Smooth muscle cell (in vitro differentiated cells): ENCODE results near the gene ALDH3B1. TPM values are rescaled to one million over a fixed set of nuclear protein-coding genes. Genes with fewer than 3 reads are reported as not detected.

Experiments used
- DNase-seq: peaks from one replicate; lab custom pipeline; 2025; ENCODE audit not compliant: unreplicated experiment; lab: John Stamatoyannopoulos, UW
- H2AFZ ChIP-seq: fragments of 200-600 bp; sonication (generic); 2 replicates; pipeline ENCODE4 v1.6.0; 2016; ENCODE audit warnings: antibody characterized with exemption, low read depth, mild to moderate bottlenecking
- H3F3A ChIP-seq: fragments of 200-600 bp; sonication (generic); 2 replicates; pipeline ENCODE4 v1.6.0; 2017; ENCODE audit warnings: antibody characterized with exemption, low read depth
- H3K27ac ChIP-seq: fragments of 200-600 bp; sonication (generic); 2 replicates; pipeline ENCODE4 v1.5.1; 2016; ENCODE audit warnings: low read depth, mild to moderate bottlenecking
- H3K27me3 ChIP-seq: fragments of 200-600 bp; sonication (generic); 2 replicates; pipeline ENCODE4 v1.6.1; 2016; ENCODE audit warnings: low read depth, mild to moderate bottlenecking
- H3K36me3 ChIP-seq: fragments of 200-600 bp; sonication (generic); 2 replicates; pipeline ENCODE4 v1.5.1; 2016; ENCODE audit warnings: low read depth
- H3K4me1 ChIP-seq: fragments of 200-600 bp; sonication (generic); 2 replicates; pipeline ENCODE4 v1.5.1; 2016; ENCODE audit warnings: low read depth
- H3K4me2 ChIP-seq: fragments of 200-600 bp; sonication (generic); 2 replicates; pipeline ENCODE4 v1.6.0; 2016; ENCODE audit warnings: mild to moderate bottlenecking
- H3K4me3 ChIP-seq: fragments of 200-600 bp; sonication (generic); 2 replicates; pipeline ENCODE4 v1.5.1; 2016; ENCODE audit warnings: mild to moderate bottlenecking
- H3K79me2 ChIP-seq: fragments of 200-600 bp; sonication (generic); 2 replicates; pipeline ENCODE4 v1.6.0; 2016; ENCODE audit warnings: low read depth, mild to moderate bottlenecking
- H3K9ac ChIP-seq: fragments of 200-600 bp; sonication (generic); 2 replicates; pipeline ENCODE4 v1.6.0; 2016; ENCODE audit warnings: low read depth
- H3K9me3 ChIP-seq: fragments of 200-600 bp; sonication (generic); replicated peaks from 2 replicates; pipeline ENCODE4 v1.5.1; 2016; ENCODE audit warnings: low read depth
- H4K20me1 ChIP-seq: fragments of 200-600 bp; sonication (generic); 2 replicates; pipeline ENCODE4 v1.6.0; 2016; ENCODE audit warnings: low read depth
- CTCF ChIP-seq: fragments of 200-600 bp; sonication (generic); IDR thresholded peaks from 2 replicates; pipeline ENCODE4 v1.5.1; 2017; ENCODE audit warnings: borderline replicate concordance, mild to moderate bottlenecking, antibody characterized with exemption; ENCODE audit not compliant: insufficient read depth, poor library complexity, severe bottlenecking
- WGBS: methylation state at CpG from one replicate; pipeline ENCODE4 v1.1.7; 2016; ENCODE audit warnings: low lambda C conversion rate; 5-methylcytosine and 5-hydroxymethylcytosine counted together
- polyA plus RNA-seq: library from polyadenylated mRNA; unstranded; fragments of >200 nt; fragmentation: Nextera tagmentation; extraction: Ambion mirVana; gene quantifications from 2 replicates; pipeline ENCODE4 v1.2.1, GENCODE V29; 2016
- total RNA-seq: library from RNA; depleted of rRNA; stranded (reverse); fragments of >200 nt; gene quantifications from 2 replicates; pipeline ENCODE4 v1.2.3, GENCODE V29; 2014

ALDH3B1 gene
- total and polyA plus RNA-seq, 2 experiments from 2014 or later = 8.8 to 9.9 TPM

- H3K36me3 ChIP-seq = no peaks in the 10 kb centered on the region
- no peak overlapping the region for H3K4me2 ChIP-seq
- H3K4me1 ChIP-seq = no peaks in the 10 kb centered on the region
- WGBS = 95% methylated on average over 29 of the region's 37 CpGs
- H3K9ac ChIP-seq = no peak overlapping the region
- no peak for TF ChIP-seq CTCF
- H3K4me3 ChIP-seq = no peak overlapping the region
- no peaks in the 10 kb centered on the region for H3K27me3 ChIP-seq
- no peaks in the 10 kb centered on the region for H4K20me1 ChIP-seq
- H3F3A ChIP-seq = peaks cover 1% of the 10 kb centered on the region
- H3K9me3 ChIP-seq = no peaks in the 10 kb centered on the region
- H3K79me2 ChIP-seq = no peaks in the 10 kb centered on the region
- no peak overlapping the region for H3K27ac ChIP-seq
- no peak overlapping the region for H2AFZ ChIP-seq
- DNase-seq = no peak
These were observed 37.5 kb downstream of the ALDH3B1 start for GRCh38 chr11:68047437-68048290.

- no peaks in the 10 kb centered on the region for H3K79me2 ChIP-seq
- peaks cover 10% of the 10 kb centered on the region for H3F3A ChIP-seq
- H3K9ac ChIP-seq = no peak overlapping the region
- no peak overlapping the region for H3K4me3 ChIP-seq
- 97% methylated on average over 35 of the region's 35 CpGs for WGBS
- no peak overlapping the region for H2AFZ ChIP-seq
- no peak overlapping the region for H3K4me2 ChIP-seq
- no peak for TF ChIP-seq CTCF
- no peaks in the 10 kb centered on the region for H3K36me3 ChIP-seq
- no peaks in the 10 kb centered on the region for H3K27me3 ChIP-seq
- no peak for DNase-seq
- H3K27ac ChIP-seq = no peak overlapping the region
- no peaks in the 10 kb centered on the region for H3K4me1 ChIP-seq
- no peaks in the 10 kb centered on the region for H3K9me3 ChIP-seq
- no peaks in the 10 kb centered on the region for H4K20me1 ChIP-seq
These were observed 38.8 kb downstream of the ALDH3B1 start for GRCh38 chr11:68048681-68049508.

- H2AFZ ChIP-seq = no peak overlapping the region
- H4K20me1 ChIP-seq = no peaks in the 10 kb centered on the region
- no peaks in the 10 kb centered on the region for H3K79me2 ChIP-seq
- no peak overlapping the region for H3K4me2 ChIP-seq
- no peak for DNase-seq
- no peak for TF ChIP-seq CTCF
- no peaks in the 10 kb centered on the region for H3K36me3 ChIP-seq
- H3K4me3 ChIP-seq = no peak overlapping the region
- H3K4me1 ChIP-seq = no peaks in the 10 kb centered on the region
- no peaks in the 10 kb centered on the region for H3K9me3 ChIP-seq
- WGBS = 95% methylated on average over 37 of the region's 40 CpGs
- peaks cover 10% of the 10 kb centered on the region for H3F3A ChIP-seq
- no peak overlapping the region for H3K9ac ChIP-seq
- no peaks in the 10 kb centered on the region for H3K27me3 ChIP-seq
- H3K27ac ChIP-seq = no peak overlapping the region
These were observed 39.6 kb downstream of the ALDH3B1 start for GRCh38 chr11:68049509-68050370.
